A549 (cell line): ENCODE measurements around the gene RAB11FIP5.

Source experiments
- CBX8 ChIP-seq: fragments of 200-600 bp; sonication (generic); IDR thresholded peaks from 2 replicates; pipeline ENCODE4 v1.6.1; 2016
- MYC ChIP-seq: IDR thresholded peaks from 2 replicates; pipeline ENCODE4 v1.6.1; 2012; ENCODE audit warnings: mild to moderate bottlenecking, inconsistent platforms, low read length, improper control_type of control experiment, borderline replicate concordance
- POLR2A ChIP-seq: IDR thresholded peaks from 2 replicates; pipeline ENCODE4 v1.6.1; 2012; ENCODE audit warnings: mild to moderate bottlenecking, low read length
- RAD21 ChIP-seq, 2 experiments: fragments of >200 bp in 1 of 2; sonication (Bioruptor Twin) in 1 of 2; formaldehyde crosslinking in 1 of 2; IDR thresholded peaks in 1 of 2; conservative IDR thresholded peaks in 1 of 2; 2 replicates in 1 of 2; 3 replicates in 1 of 2; pipeline ENCODE4 v1.6.1; 2012 to 2018; ENCODE audit warnings: inconsistent platforms in 1 of 2
- RCOR1 ChIP-seq: fragments of 150-350 bp; IDR thresholded peaks from 2 replicates; pipeline ENCODE4 v1.6.1; 2014; ENCODE audit warnings: antibody characterized with exemption, low read length, low read depth
- RNF2 ChIP-seq: fragments of 200-600 bp; sonication (generic); IDR thresholded peaks from 2 replicates; pipeline ENCODE4 v1.6.1; 2016; ENCODE audit warnings: low read depth, mild to moderate bottlenecking, antibody characterized with exemption, moderate library complexity, borderline replicate concordance
- ZFP36 ChIP-seq: fragments of 450-650 bp; IDR thresholded peaks from 2 replicates; pipeline ENCODE4 v1.6.1; 2014; ENCODE audit warnings: borderline replicate concordance; ENCODE audit not compliant: partially characterized antibody
- TF ChIP-seq, protein P1 (sequence below): fragments of >200 bp; sonication (Bioruptor Twin); formaldehyde crosslinking; IDR thresholded peaks from 3 replicates; pipeline ENCODE4 v1.5.1; 2016
- TF ChIP-seq, protein P2 (sequence below): fragments of 250-450 bp; sonication (Bioruptor Pico); IDR thresholded peaks from 2 replicates; pipeline ENCODE4 v1.5.0; 2021; ENCODE audit warnings: mild to moderate bottlenecking, moderate library complexity, borderline replicate concordance
- TF ChIP-seq, protein P3 (sequence below): fragments of 200-600 bp; sonication (generic); IDR thresholded peaks from 2 replicates; pipeline ENCODE4 v1.6.1; 2016; ENCODE audit warnings: antibody characterized with exemption, mild to moderate bottlenecking, moderate library complexity
- TF ChIP-seq, protein P4 (sequence below): IDR thresholded peaks from 2 replicates; pipeline ENCODE4 v1.6.1; 2012

DNA sequence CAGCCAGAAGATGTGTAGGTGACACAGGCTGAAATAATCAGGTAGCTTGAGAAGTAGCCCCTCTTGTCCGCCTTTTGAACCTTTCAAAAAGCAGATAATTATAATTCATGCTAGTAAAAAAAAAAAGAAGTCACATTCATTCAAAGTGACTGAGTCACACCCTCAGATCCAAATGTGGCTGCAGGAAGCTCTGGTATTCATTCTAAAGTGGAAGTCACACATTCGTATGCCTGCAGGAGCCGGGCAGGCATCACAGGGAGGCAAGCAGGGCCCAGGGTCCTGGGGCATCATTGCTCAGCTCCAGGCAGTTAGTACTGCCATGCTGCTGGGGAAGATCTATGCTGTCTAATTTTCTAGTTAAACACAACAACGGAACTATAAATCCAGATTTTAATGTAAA is 21.7 kb upstream of the RAB11FIP5 start:
- no peak for TF ChIP-seq RNF2
- no peak for TF ChIP-seq POLR2A
- TF ChIP-seq, protein P1, sequence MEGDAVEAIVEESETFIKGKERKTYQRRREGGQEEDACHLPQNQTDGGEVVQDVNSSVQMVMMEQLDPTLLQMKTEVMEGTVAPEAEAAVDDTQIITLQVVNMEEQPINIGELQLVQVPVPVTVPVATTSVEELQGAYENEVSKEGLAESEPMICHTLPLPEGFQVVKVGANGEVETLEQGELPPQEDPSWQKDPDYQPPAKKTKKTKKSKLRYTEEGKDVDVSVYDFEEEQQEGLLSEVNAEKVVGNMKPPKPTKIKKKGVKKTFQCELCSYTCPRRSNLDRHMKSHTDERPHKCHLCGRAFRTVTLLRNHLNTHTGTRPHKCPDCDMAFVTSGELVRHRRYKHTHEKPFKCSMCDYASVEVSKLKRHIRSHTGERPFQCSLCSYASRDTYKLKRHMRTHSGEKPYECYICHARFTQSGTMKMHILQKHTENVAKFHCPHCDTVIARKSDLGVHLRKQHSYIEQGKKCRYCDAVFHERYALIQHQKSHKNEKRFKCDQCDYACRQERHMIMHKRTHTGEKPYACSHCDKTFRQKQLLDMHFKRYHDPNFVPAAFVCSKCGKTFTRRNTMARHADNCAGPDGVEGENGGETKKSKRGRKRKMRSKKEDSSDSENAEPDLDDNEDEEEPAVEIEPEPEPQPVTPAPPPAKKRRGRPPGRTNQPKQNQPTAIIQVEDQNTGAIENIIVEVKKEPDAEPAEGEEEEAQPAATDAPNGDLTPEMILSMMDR: no peak
- TF ChIP-seq MYC: no peak
- no peak for TF ChIP-seq RAD21 (conservative IDR thresholded peaks at IDR 0.05 in 1 of 2, IDR thresholded peaks at IDR 0.05 in 1 of 2)
- TF ChIP-seq, protein P2, sequence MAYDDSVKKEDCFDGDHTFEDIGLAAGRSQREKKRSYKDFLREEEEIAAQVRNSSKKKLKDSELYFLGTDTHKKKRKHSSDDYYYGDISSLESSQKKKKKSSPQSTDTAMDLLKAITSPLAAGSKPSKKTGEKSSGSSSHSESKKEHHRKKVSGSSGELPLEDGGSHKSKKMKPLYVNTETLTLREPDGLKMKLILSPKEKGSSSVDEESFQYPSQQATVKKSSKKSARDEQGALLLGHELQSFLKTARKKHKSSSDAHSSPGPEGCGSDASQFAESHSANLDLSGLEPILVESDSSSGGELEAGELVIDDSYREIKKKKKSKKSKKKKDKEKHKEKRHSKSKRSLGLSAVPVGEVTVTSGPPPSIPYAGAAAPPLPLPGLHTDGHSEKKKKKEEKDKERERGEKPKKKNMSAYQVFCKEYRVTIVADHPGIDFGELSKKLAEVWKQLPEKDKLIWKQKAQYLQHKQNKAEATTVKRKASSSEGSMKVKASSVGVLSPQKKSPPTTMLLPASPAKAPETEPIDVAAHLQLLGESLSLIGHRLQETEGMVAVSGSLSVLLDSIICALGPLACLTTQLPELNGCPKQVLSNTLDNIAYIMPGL (CRISPR knock-in tag): no peak
- no peak for TF ChIP-seq RCOR1
- TF ChIP-seq, protein P3, sequence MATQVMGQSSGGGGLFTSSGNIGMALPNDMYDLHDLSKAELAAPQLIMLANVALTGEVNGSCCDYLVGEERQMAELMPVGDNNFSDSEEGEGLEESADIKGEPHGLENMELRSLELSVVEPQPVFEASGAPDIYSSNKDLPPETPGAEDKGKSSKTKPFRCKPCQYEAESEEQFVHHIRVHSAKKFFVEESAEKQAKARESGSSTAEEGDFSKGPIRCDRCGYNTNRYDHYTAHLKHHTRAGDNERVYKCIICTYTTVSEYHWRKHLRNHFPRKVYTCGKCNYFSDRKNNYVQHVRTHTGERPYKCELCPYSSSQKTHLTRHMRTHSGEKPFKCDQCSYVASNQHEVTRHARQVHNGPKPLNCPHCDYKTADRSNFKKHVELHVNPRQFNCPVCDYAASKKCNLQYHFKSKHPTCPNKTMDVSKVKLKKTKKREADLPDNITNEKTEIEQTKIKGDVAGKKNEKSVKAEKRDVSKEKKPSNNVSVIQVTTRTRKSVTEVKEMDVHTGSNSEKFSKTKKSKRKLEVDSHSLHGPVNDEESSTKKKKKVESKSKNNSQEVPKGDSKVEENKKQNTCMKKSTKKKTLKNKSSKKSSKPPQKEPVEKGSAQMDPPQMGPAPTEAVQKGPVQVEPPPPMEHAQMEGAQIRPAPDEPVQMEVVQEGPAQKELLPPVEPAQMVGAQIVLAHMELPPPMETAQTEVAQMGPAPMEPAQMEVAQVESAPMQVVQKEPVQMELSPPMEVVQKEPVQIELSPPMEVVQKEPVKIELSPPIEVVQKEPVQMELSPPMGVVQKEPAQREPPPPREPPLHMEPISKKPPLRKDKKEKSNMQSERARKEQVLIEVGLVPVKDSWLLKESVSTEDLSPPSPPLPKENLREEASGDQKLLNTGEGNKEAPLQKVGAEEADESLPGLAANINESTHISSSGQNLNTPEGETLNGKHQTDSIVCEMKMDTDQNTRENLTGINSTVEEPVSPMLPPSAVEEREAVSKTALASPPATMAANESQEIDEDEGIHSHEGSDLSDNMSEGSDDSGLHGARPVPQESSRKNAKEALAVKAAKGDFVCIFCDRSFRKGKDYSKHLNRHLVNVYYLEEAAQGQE: no peak
- TF ChIP-seq ZFP36: no peak
- TF ChIP-seq, protein P4, sequence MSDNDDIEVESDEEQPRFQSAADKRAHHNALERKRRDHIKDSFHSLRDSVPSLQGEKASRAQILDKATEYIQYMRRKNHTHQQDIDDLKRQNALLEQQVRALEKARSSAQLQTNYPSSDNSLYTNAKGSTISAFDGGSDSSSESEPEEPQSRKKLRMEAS: no peak
- TF ChIP-seq CBX8: no peak
